GM23248 (cell line): ENCODE results near the gene CACHD1.

Experiments used
- EZH2 ChIP-seq: fragments of 200-600 bp; sonication (generic); IDR thresholded peaks from 2 replicates; pipeline ENCODE4 v1.6.1; 2018; ENCODE audit warnings: antibody characterized with exemption, mild to moderate bottlenecking; ENCODE audit not compliant: insufficient read depth, poor library complexity, severe bottlenecking
- EZH2phosphoT487 ChIP-seq: fragments of 200-600 bp; sonication (generic); IDR thresholded peaks from 2 replicates; pipeline ENCODE4 v1.6.1; 2018; ENCODE audit warnings: antibody characterized with exemption, moderate library complexity, mild to moderate bottlenecking, low read depth; ENCODE audit not compliant: insufficient read depth

DNA sequence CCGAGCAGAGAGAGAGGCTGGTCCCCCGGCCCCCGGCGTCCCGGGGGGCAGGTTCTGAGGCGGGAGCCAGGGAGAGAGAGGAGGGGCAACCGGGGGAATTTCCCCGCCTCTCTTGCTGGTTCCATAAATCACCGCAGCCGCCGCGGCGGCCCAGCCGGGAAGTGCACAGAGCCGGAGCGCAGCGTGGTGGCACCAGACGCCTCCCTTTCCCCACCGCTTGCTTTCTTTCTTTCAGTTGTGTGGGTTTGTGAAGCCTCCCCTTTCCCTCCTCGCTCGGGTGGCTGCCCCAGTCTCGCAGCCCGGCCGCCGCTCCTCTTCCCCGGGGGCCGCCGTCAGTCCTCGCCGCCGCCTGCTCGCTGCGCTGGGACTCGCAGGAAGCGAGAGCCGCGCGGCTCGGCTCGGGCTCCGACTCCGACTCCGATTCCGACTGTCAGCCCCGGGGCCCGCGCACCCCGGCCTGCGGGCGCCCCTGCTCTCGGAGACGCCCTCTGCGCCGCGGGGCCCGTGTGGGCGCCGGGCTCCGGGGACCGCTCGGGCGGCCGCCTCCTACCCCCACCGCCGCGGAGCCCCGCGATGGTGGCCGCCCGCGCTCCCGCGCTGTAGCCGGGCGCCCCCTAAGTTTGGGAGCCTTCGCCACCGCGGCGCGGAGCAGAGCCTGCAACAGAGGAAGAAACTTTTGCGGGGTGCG lies at the start of gene CACHD1:
- TF ChIP-seq EZH2 (no peak), EZH2phosphoT487 (no peak)
